Activated CD4-positive, alpha-beta T cell treated with anti-CD3 and anti-CD28 coated beads, Interleukin-2, amount 50 U/mL, for 4 hours (primary cell): ENCODE results near the gene FAM83E.
"Not testable (repeated sequence)": the region's sequence is repeated elsewhere in the genome, so short reads cannot be mapped to it uniquely, and the experiment has no call there.

Source experiments
- DNase-seq, 2 experiments: peaks; one replicate each; pipeline ENCODE4 v3.0.0-alpha.2; 2020

The FAM83E gene

GRCh38 chr19:48608798-48609263, 6.0 kb downstream of the FAM83E start:
- DNase-seq, result peak; percentile 49 to 54

- DNase-seq, result no peak
Measured at GRCh38 chr19:48607359-48607755, 7.5 kb downstream of the FAM83E start.

GRCh38 chr19:48606463-48607358, 8.2 kb downstream of the FAM83E start, which contains the start of gene SPACA4:
Gene SPACA4, plus strand, starts transcription at chr19:48606742. Its CDS starts 237 bp downstream, at chr19:48606979.
- DNase-seq, result no peak

DNA sequence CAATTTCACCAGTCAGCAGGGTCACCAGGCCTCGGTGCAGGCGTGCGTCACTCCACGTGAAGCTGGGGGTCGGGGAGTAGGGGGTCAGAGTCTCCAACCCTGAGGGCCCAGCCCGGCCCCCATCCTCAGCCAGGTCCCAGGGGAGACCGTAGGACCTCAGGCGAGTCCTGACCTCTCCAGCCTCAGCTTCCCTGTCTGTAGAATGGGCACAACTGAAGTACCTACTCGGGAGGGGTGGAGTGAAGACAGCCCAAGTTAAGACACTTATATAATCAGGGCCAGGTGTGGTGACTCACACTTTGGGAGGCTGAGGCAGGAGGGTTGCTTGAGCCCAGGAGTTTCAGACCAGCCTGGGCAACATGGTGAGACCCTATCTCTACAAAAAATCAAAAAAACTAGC, 11.0 kb downstream of the FAM83E start:
- no peak for DNase-seq

DNA sequence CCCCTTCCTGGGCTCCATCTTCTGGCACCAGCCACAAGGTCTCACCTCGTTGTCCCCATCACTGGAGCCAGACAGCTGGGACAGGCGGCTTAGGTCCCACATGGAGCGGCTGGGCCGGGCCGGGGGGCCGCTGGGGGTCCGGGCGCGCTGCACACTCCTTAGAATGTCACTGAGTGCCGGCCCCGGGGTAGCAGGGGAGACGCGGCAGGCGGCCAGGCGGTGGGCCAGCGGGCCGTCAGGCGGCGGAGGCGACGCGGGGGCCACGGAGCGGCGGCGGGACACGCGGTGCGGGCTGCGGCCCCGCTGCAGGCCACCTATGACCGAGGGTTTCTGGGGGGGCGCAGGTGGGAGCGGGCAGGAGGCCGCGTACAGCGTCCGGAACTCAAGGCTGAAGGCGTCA, 11.4 kb downstream of the FAM83E start:
- no peak for DNase-seq

DNA sequence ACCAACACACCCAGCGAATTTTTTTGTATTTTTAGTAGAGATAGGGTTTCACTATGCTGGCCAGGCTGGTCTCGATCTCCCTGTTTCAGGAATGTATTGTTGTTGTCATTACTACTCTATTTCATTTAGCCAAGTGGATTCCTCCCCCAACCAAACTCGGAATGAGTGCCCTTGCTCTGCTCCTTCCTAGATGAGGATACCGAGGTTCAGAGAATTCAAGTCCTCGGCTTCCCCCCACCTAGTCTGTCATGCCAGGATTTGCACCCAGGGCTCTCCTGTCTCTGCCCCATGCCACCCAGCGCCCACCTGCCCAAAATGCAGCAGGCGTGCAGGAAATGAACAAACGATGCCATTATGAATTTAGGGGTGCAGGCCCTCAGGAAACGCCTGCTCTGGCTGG, 11.9 kb downstream of the FAM83E start:
- no peak for DNase-seq

GRCh38 chr19:48600679-48601417, 14.0 kb downstream of the FAM83E start:
- DNase-seq, result no peak

DNA sequence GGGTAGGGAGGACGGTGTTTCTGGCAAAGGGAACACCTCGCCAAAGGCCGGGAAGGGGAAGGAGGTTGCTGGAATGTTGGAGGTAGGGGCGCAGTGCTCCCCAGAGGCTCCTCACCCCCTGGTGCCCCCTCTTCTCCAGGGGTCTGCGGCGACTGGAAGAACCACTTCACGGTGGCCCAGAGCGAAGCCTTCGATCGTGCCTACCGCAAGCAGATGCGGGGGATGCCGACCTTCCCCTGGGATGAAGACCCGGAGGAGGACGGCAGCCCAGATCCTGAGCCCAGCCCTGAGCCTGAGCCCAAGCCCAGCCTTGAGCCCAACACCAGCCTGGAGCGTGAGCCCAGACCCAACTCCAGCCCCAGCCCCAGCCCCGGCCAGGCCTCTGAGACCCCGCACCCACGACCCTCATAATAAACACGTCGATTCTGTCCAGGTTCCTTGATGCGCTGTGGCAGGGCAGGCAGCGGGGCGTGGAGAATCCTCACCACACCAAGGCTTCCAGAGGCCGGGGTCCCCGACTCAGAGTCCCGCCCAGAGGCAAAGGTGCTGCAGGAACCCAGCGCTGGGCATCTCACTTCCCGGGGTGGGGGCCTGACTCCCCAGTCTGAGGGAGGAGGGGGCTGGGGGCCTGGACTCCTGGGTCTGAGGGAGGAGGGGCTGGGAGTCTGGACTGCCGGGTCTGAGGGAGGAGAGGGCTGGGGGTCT, 15.7 kb downstream of the FAM83E start:
- DNase-seq, result no peak

DNA sequence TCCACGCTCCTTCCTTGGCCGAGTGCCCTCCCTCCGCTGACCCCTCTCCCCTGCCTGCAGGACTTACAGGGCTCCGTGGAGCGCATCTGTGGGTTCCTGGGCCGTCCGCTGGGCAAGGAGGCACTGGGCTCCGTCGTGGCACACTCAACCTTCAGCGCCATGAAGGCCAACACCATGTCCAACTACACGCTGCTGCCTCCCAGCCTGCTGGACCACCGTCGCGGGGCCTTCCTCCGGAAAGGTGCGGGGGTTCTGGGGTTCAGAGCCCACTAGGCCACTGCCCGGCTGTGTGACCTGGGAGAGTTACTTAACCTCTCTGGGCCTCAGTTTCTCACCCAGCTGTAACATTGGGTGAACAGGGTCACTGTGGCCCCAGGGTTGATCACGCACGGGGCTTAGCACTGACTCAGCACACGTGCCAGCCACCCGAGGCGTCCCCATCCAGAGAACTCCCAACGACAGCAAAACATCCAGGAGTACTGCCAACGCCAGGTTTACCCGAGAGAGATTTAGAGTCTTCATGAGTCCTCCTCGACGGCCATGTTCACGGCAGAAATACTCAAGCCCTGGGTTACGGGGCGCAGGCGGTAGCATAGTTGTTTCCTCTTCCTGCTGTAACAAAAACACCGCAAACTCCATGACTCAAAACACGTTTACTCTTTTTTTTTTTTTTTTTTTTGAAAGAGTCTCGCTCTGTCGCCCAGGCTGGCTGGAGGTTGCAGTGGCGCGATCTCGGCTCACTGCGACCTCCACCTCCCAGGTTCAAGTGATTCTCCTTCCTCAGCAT, 18.0 kb downstream of the FAM83E start:
- DNase-seq, result peak; percentile 41 to 43

DNA sequence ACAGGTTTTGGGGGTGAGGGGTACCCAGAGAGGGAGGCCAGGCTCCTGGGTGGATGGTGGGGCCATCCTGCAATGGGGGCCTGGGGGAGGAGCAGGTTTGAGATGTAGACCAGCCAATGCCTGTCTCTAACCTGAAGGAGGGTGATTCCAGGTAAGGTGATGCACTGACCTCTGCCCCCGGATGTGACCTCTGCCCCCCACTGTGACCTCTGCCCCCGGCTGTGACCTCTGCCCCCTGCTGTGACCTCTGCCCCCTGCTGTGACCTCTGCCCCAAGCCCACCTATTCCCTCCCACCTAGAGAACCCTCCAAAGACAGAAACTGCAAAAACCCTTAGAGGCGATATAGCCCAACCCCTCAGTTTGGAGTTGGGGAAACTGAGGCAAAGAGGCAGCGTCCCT, 18.6 kb downstream of the FAM83E start:
- no peak for DNase-seq

GRCh38 chr19:48595833-48596232, 19.0 kb downstream of the FAM83E start:
- no peak for DNase-seq

DNA sequence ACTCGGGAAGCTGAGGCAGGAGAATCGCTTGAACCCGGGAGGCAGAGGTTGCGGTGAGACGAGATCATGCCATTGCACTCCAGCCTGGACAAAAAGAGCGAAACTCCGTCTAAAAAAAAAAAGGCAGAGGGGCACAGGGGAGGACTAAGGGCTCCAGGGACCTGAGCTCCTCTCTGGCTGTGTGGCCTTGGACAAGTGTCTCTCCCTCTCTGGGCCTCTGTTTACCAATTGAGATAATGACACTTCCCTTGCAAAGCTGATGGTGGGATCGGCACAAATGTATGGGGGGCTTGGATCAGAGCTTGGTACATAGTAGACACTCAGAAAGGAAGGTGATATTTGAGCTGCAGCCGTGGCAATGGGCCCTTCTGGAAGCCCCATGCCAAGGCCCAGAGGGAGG, 19.7 kb downstream of the FAM83E start:
- no peak for DNase-seq

DNA sequence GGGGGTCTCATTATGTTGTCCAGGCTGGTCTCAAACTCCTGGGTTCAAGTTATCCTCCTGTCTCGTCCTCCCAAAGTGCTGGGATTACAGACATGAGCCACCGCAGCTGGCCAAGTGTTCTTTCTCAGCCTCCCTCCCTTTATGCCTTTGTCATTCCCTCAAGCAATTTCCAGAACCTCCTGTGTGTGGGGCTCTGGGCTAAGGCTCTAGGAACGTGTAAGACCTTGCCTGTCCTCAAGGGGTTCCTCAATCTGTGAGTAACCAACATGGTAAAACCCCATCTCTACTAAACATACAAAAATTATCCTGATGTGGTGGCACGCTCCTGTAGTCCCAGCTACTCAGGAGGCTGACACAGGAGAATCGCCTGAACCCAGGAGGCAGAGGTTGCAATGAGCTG, 23.9 kb downstream of the FAM83E start:
- DNase-seq, result no peak

DNA sequence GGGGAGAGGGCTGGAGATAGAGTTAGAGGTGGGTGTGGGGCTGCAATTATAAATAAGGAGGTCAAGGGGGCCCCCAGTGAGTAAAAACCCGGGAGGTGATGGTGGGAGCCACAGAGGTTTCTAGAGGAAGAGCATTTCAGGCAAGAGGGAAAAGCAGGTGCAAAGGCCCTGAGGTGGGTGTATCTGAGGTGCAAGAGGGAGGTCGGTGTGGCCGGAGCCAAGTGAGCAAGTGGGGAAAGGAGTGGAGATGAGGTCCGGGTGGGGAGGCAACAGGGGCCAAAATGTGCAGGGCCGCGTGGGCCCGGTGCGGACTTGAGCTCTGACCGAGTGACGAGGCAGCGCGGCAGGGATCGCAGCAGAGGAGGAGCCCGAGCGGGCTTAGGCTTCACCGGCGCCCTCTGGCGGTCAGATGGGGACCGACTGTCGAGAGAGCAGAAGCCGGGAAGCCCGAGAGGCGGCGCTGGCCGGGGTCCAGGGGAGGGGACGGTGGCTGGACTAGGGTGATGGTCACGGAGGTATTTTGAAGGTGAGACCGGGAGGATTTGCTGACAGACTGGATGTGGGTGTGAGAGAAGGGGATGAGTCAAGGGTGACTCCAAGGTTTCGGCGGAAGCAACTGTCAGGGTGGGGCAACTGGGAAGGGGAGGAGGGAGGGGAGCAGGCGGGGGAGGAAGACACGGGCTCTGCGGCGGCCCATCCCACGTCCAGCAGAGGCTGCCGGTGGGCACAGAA, 26.0 kb downstream of the FAM83E start:
- peak; percentile 81 to 84 for DNase-seq

DNA sequence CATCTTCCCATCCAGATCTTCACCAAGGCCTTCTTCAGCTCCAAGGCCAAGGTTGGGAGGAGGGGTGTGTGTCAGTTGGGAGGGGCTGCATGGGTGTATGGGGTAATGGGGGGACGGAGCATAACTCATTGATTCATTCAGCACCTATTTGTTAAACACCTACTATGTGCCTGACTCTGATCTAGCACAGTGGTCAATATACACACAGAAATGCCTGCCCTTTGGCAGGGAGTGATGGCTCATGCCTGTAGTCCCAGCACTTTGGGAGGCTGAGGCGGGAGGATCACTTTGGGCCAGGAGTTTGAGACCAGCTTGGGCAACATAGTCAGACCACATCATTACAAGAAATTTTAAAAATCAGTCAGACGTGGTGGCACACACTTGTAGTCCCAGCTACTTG, 27.5 kb downstream of the FAM83E start:
- DNase-seq, result no peak

DNA sequence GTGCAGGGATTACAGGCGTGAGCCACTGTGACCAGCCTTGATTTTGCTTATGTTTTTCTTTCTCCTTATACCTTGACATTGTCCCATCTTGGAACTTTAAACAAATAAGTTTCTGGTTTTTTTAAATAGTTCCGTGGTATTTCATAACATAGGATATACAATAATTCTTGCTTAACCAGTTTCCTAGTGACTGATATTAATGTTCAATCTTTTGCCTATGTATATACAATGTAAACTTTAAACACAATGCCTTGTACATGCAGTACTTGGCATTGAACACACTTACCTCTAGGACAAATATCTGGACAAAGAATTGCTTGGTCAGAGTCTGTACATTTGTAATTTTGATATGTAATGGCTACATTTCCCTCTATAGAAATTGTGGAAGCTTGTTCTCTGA, 32.7 kb downstream of the FAM83E start:
- no peak for DNase-seq

- DNase-seq, result no peak
Measured at GRCh38 chr19:48578891-48579290, 36.0 kb downstream of the FAM83E start.

GRCh38 chr19:48577908-48578307, 37.0 kb downstream of the FAM83E start:
- DNase-seq, result not testable (repeated sequence)

DNA sequence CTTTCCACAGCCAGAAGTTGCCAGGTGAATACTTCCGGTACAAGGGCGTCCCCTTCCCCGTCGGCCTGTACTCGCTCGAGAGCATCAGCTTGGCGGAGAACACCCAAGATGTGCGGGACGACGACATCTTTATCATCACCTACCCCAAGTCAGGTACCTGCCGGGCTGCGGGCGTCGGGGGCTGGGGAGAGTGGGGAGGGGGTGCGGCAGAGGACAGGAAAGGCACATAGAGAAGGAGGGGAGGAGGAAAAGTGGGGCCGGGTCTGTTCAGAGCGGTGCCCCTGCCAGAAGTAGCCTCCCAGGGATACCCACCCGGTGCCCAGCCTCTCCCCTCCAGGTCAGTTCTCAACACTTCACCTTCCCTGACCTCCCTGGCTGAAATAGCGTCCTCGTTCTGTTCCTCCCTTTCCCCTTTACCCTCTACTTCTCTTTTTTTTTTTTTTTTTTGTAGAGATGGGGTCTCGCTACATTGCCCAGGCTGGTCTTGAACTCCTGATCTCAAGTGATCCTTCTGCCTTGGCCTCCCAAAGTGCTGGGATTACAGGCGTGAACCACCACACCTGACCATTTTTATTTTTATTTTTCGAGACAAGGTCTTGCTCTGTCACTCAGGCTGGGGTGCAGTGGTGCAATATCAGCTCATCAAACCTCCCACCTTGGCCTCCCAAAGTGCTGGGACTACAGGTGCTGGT, 38.8 kb downstream of the FAM83E start:
- no peak for DNase-seq

GRCh38 chr19:48573163-48573505, 41.7 kb downstream of the FAM83E start:
- DNase-seq, result no peak
